HEK293 (cell line): ENCODE data around the gene L3MBTL1.

Experiments
- HOXA7 ChIP-seq: sonication (generic); formaldehyde crosslinking; IDR thresholded peaks from 2 replicates; pipeline ENCODE4 v1.8.1; 2022; ENCODE audit warnings: missing genetic modification reagents, borderline replicate concordance
- PRDM1 ChIP-seq: fragments of 450-650 bp; formaldehyde crosslinking; IDR thresholded peaks from 2 replicates; pipeline ENCODE4; 2016; ENCODE audit warnings: missing biosample characterization, missing genetic modification characterization
- YY1 ChIP-seq: fragments of 450-650 bp; formaldehyde crosslinking; IDR thresholded peaks from 2 replicates; pipeline ENCODE4 v1.5.1; 2018; ENCODE audit warnings: missing biosample characterization, missing genetic modification characterization
- ZBTB21 ChIP-seq: fragments of 450-650 bp; formaldehyde crosslinking; IDR thresholded peaks from 2 replicates; pipeline ENCODE4 v1.5.1; 2017; ENCODE audit warnings: missing biosample characterization, missing genetic modification characterization
- ZBTB7A ChIP-seq: fragments of 450-650 bp; formaldehyde crosslinking; IDR thresholded peaks from 2 replicates; pipeline ENCODE4 v1.5.1; 2016; ENCODE audit warnings: low read depth, missing biosample characterization, missing genetic modification characterization
- ZNF248 ChIP-seq: fragments of 450-650 bp; formaldehyde crosslinking; IDR thresholded peaks from 2 replicates; pipeline ENCODE4 v1.5.1; 2017; ENCODE audit warnings: missing biosample characterization, missing genetic modification characterization
- ZSCAN30 ChIP-seq: fragments of 450-650 bp; IDR thresholded peaks from 2 replicates; pipeline ENCODE4 v1.5.1; 2018; ENCODE audit warnings: missing biosample characterization, mild to moderate bottlenecking, missing genetic modification characterization, moderate library complexity
- TF ChIP-seq, protein P1 (sequence below): fragments of 450-650 bp; formaldehyde crosslinking; IDR thresholded peaks from 2 replicates; pipeline ENCODE4 v1.5.1; 2016; ENCODE audit warnings: missing biosample characterization, missing genetic modification characterization

- TF ChIP-seq PRDM1 (tag by site-specific recombination): no peak
- TF ChIP-seq ZNF248: no peak
- TF ChIP-seq ZBTB7A (tag by site-specific recombination): no peak
- no peak for TF ChIP-seq ZSCAN30 (tag by site-specific recombination)
- no peak for TF ChIP-seq HOXA7 (CRISPR knock-in tag)
- TF ChIP-seq ZBTB21: no peak
- TF ChIP-seq YY1 (tag by site-specific recombination): no peak
- TF ChIP-seq, protein P1, sequence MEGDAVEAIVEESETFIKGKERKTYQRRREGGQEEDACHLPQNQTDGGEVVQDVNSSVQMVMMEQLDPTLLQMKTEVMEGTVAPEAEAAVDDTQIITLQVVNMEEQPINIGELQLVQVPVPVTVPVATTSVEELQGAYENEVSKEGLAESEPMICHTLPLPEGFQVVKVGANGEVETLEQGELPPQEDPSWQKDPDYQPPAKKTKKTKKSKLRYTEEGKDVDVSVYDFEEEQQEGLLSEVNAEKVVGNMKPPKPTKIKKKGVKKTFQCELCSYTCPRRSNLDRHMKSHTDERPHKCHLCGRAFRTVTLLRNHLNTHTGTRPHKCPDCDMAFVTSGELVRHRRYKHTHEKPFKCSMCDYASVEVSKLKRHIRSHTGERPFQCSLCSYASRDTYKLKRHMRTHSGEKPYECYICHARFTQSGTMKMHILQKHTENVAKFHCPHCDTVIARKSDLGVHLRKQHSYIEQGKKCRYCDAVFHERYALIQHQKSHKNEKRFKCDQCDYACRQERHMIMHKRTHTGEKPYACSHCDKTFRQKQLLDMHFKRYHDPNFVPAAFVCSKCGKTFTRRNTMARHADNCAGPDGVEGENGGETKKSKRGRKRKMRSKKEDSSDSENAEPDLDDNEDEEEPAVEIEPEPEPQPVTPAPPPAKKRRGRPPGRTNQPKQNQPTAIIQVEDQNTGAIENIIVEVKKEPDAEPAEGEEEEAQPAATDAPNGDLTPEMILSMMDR (tag by site-specific recombination): no peak
Observed at GRCh38 chr20:43544501-43544900, 37.0 kb downstream of the L3MBTL1 start.
